IMR-90 (cell line): ENCODE data around the gene CYP17A1. TPM values are rescaled to one million over a fixed set of nuclear protein-coding genes. Genes with fewer than 3 reads are reported as not detected.

Source experiments
- ATAC-seq: fragments of 200-7000 bp; cut with Tn5 transposase; 2 replicates; pipeline ENCODE4 v1.9.1; 2020; ENCODE audit warnings: low read depth, mild to moderate bottlenecking, moderate library complexity
- BruUV-seq: library from RNA; stranded (reverse); fragments of 400-500 nt; replicated peaks from 2 replicates; lab custom pipeline; 2021; lab: Mats Ljungman, UMichigan
- CTCF ChIA-PET: fragments of 300-600 bp; formaldehyde crosslinking; extraction: SDS; loops from one replicate; lab custom pipeline; 2021; ENCODE audit warnings: antibody characterized with exemption; lab: Yijun Ruan, JAX
- POLR2A ChIA-PET: fragments of 300-600 bp; sonication (Branson Sonifier 250); formaldehyde crosslinking; loops from one replicate; lab custom pipeline; 2022; ENCODE audit warnings: antibody characterized with exemption; ENCODE audit not compliant: unreplicated experiment; lab: Charles Lee
- DNase-seq: peaks from one replicate; pipeline ENCODE4 v3.0.0; 2013
- H2AFZ ChIP-seq: replicated peaks from 2 replicates; pipeline ENCODE3; 2013; ENCODE audit warnings: low read length, mild to moderate bottlenecking; ENCODE audit not compliant: poor library complexity
- H2AK5ac ChIP-seq: 2 replicates; pipeline ENCODE4 v1.6.1; 2013; ENCODE audit warnings: low read depth, low read length, inconsistent platforms
- H2AK9ac ChIP-seq: replicated peaks from 2 replicates; pipeline ENCODE3; 2013; ENCODE audit warnings: mild to moderate bottlenecking, low read depth, low read length, moderate library complexity; ENCODE audit not compliant: poor library complexity
- H2BK120ac ChIP-seq: 2 replicates; pipeline ENCODE4 v1.6.1; 2013; ENCODE audit warnings: low read depth, low read length, inconsistent platforms
- H2BK15ac ChIP-seq: 3 replicates; pipeline ENCODE4 v1.6.1; 2013; ENCODE audit warnings: low read depth, low read length, inconsistent platforms
- H2BK20ac ChIP-seq: 2 replicates; pipeline ENCODE4 v1.6.1; 2013; ENCODE audit warnings: low read depth, mild to moderate bottlenecking, inconsistent platforms, low read length, moderate library complexity
- H2BK5ac ChIP-seq: 2 replicates; pipeline ENCODE4 v1.6.1; 2013; ENCODE audit warnings: mild to moderate bottlenecking, low read depth, low read length, inconsistent platforms; ENCODE audit not compliant: poor library complexity, severe bottlenecking
- H3K14ac ChIP-seq: replicated peaks from 2 replicates; pipeline ENCODE4 v1.6.1; 2013; ENCODE audit warnings: low read depth, low read length, inconsistent platforms
- H3K18ac ChIP-seq: 2 replicates; pipeline ENCODE4 v1.6.1; 2013; ENCODE audit warnings: low read depth, low read length, control low read depth
- H3K23ac ChIP-seq: 2 replicates; pipeline ENCODE4 v1.6.1; 2013; ENCODE audit warnings: low read depth, low read length, inconsistent platforms
- H3K27ac ChIP-seq: 2 replicates; pipeline ENCODE4 v1.5.1; 2013; ENCODE audit warnings: mild to moderate bottlenecking, control low read depth, low read length; ENCODE audit not compliant: insufficient read depth
- H3K27me3 ChIP-seq: 2 replicates; pipeline ENCODE4 v1.6.1; 2013; ENCODE audit warnings: low read length; ENCODE audit not compliant: control insufficient read depth, insufficient read depth
- H3K36me3 ChIP-seq: 2 replicates; pipeline ENCODE4 v1.6.1; 2013; ENCODE audit warnings: low read length, mixed read lengths; ENCODE audit not compliant: control insufficient read depth, insufficient read depth
- H3K4ac ChIP-seq: 2 replicates; pipeline ENCODE4 v1.6.1; 2013; ENCODE audit warnings: low read depth, low read length, inconsistent platforms
- H3K4me1 ChIP-seq: 2 replicates; pipeline ENCODE4 v1.6.1; 2013; ENCODE audit warnings: low read length, mixed read lengths; ENCODE audit not compliant: control insufficient read depth, insufficient read depth
- H3K4me2 ChIP-seq: 2 replicates; pipeline ENCODE4 v1.6.1; 2013; ENCODE audit warnings: low read depth, mild to moderate bottlenecking, control low read depth, low read length, moderate library complexity
- H3K4me3 ChIP-seq: 2 replicates; pipeline ENCODE4 v1.5.1; 2013; ENCODE audit warnings: low read depth, mild to moderate bottlenecking, control low read depth, low read length, moderate library complexity; ENCODE audit not compliant: insufficient read depth
- H3K56ac ChIP-seq: 2 replicates; pipeline ENCODE4 v1.6.1; 2013; ENCODE audit warnings: low read length, inconsistent platforms; ENCODE audit not compliant: insufficient read depth; ENCODE audit errors: extremely low read depth
- H3K79me1 ChIP-seq, 2 experiments: 2 replicates each; pipeline ENCODE4 v1.6.1; 2013; ENCODE audit warnings: low read length in 2 of 2, inconsistent platforms in 1 of 2, low read depth in 1 of 2
- H3K9ac ChIP-seq: 2 replicates; pipeline ENCODE4 v1.6.1; 2013; ENCODE audit warnings: low read depth, low read length, control low read depth
- H3K9me1 ChIP-seq: 2 replicates; pipeline ENCODE4 v1.6.1; 2013; ENCODE audit warnings: low read length, inconsistent platforms; ENCODE audit not compliant: insufficient read depth
- H3K9me3 ChIP-seq: 2 replicates; pipeline ENCODE4 v1.6.1; 2013; ENCODE audit warnings: low read length; ENCODE audit not compliant: control insufficient read depth, insufficient read depth
- H4K20me1 ChIP-seq: 2 replicates; pipeline ENCODE4 v1.6.1; 2013; ENCODE audit warnings: low read length, inconsistent platforms; ENCODE audit not compliant: insufficient read depth
- H4K5ac ChIP-seq: 2 replicates; pipeline ENCODE4 v1.6.1; 2013; ENCODE audit warnings: mild to moderate bottlenecking, low read depth, low read length, control low read depth
- H4K8ac ChIP-seq, 2 experiments: 2 replicates each; pipeline ENCODE4 v1.6.1; 2013; ENCODE audit warnings: low read depth in 2 of 2, low read length in 2 of 2, control low read depth in 1 of 2, inconsistent platforms in 1 of 2
- H4K91ac ChIP-seq: 2 replicates; pipeline ENCODE4 v1.6.1; 2013; ENCODE audit warnings: low read depth, low read length, inconsistent platforms; ENCODE audit not compliant: insufficient read depth
- BHLHE40 ChIP-seq: fragments of 150-350 bp; IDR thresholded peaks from 2 replicates; pipeline ENCODE4 v1.6.1; 2016; ENCODE audit warnings: mild to moderate bottlenecking, low read depth, low read length
- CEBPB ChIP-seq: IDR thresholded peaks from 2 replicates; pipeline ENCODE4 v1.6.1; 2012; ENCODE audit warnings: low read depth, low read length, improper control_type of control experiment
- CHD1 ChIP-seq: IDR thresholded peaks from 2 replicates; pipeline ENCODE4 v1.6.1; 2012; ENCODE audit warnings: low read depth, low read length, improper control_type of control experiment
- FOS ChIP-seq: fragments of 150-350 bp; IDR thresholded peaks from 2 replicates; pipeline ENCODE4 v1.6.1; 2016; ENCODE audit warnings: low read depth, low read length
- MAFK ChIP-seq: IDR thresholded peaks from 2 replicates; pipeline ENCODE4 v1.6.1; 2012; ENCODE audit warnings: low read depth, low read length, improper control_type of control experiment
- MAZ ChIP-seq: IDR thresholded peaks from 2 replicates; pipeline ENCODE4 v1.6.1; 2012; ENCODE audit warnings: low read depth, mild to moderate bottlenecking, low read length, improper control_type of control experiment, moderate library complexity, borderline replicate concordance
- MXI1 ChIP-seq: IDR thresholded peaks from 2 replicates; pipeline ENCODE4 v1.6.1; 2012; ENCODE audit warnings: low read depth, mild to moderate bottlenecking, low read length, moderate library complexity, borderline replicate concordance
- NFE2L2 ChIP-seq: fragments of 150-350 bp; IDR thresholded peaks from 2 replicates; pipeline ENCODE4 v1.6.1; 2016; ENCODE audit warnings: low read depth, mild to moderate bottlenecking, low read length
- POLR2A ChIP-seq: IDR thresholded peaks from 2 replicates; pipeline ENCODE4 v1.6.1; 2012; ENCODE audit warnings: mild to moderate bottlenecking, low read depth, low read length
- RAD21 ChIP-seq: IDR thresholded peaks from 2 replicates; pipeline ENCODE4 v1.6.1; 2012; ENCODE audit warnings: low read length, improper control_type of control experiment
- RCOR1 ChIP-seq: IDR thresholded peaks from 2 replicates; pipeline ENCODE4 v1.6.1; 2012; ENCODE audit warnings: mild to moderate bottlenecking, low read length, improper control_type of control experiment; ENCODE audit not compliant: insufficient replicate concordance
- RFX5 ChIP-seq: IDR thresholded peaks from 2 replicates; pipeline ENCODE4 v1.8.0; 2012; ENCODE audit warnings: low read depth, mild to moderate bottlenecking, low read length, moderate library complexity
- SMC3 ChIP-seq: fragments of 150-350 bp; IDR thresholded peaks from 2 replicates; pipeline ENCODE4 v1.6.1; 2016; ENCODE audit warnings: low read depth, mild to moderate bottlenecking, antibody characterized with exemption, low read length, moderate library complexity
- WGBS, 2 experiments: methylation state at CpG; one replicate each; pipeline versions ENCODE4 v1.1.5 to v1.1.7; 2013; ENCODE audit warnings: missing lambda C conversion rate in 2 of 2; ENCODE audit not compliant: insufficient read length in 1 of 2; ENCODE audit errors: extremely low coverage in 2 of 2; 5-methylcytosine and 5-hydroxymethylcytosine counted together
- dilution Hi-C: fragments of 300-500 bp; cut with HindIII; formaldehyde crosslinking; loops from one replicate; pipeline ENCODE4 v1.14.3; 2018; ENCODE audit warnings: low sequenced_read_pairs; ENCODE audit not compliant: unreplicated experiment
- in situ Hi-C: fragments of 300-500 bp; cut with MboI; formaldehyde crosslinking; loops from 3 replicates; pipeline ENCODE4 v1.14.3; 2019; ENCODE audit warnings: low sequenced_read_pairs, inconsistent platforms, mixed read lengths
- intact Hi-C: fragments of 100-400 bp; cut with micrococcal nuclease; formaldehyde crosslinking; loops from 2 replicates; pipeline ENCODE4 v1.10.0; 2022
- polyA plus RNA-seq, 3 experiments: library from polyadenylated mRNA; depleted of rRNA; stranded (reverse); fragments of >200 nt; gene quantifications; 2 replicates each; pipeline ENCODE4 v1.2.3, GENCODE V29; 2012; ENCODE audit warnings: low replicate concordance in 1 of 3
- total RNA-seq: library from RNA; depleted of rRNA; stranded (reverse); fragments of >200 nt; gene quantifications from 2 replicates; pipeline ENCODE4 v1.2.3, GENCODE V29; 2012
- TF ChIP-seq, protein P1 (sequence below): fragments of 150-350 bp; IDR thresholded peaks from 2 replicates; pipeline ENCODE4 v1.6.1; 2016; ENCODE audit warnings: low read depth, mild to moderate bottlenecking, low read length, moderate library complexity, borderline replicate concordance
- TF ChIP-seq, protein P2 (sequence below): fragments of 150-350 bp; IDR thresholded peaks from 2 replicates; pipeline ENCODE4 v1.6.1; 2017; ENCODE audit warnings: mild to moderate bottlenecking, antibody characterized with exemption, low read length, low read depth
- TF ChIP-seq, protein P3 (sequence below): conservative IDR thresholded peaks from 2 replicates; pipeline ENCODE4 v1.5.1; 2012; ENCODE audit warnings: mild to moderate bottlenecking, low read depth, low read length, improper control_type of control experiment

The CYP17A1 gene
- total and polyA plus RNA-seq, 2 of the 4 experiments (the other 2 are of a cell fraction) = not detected

DNA sequence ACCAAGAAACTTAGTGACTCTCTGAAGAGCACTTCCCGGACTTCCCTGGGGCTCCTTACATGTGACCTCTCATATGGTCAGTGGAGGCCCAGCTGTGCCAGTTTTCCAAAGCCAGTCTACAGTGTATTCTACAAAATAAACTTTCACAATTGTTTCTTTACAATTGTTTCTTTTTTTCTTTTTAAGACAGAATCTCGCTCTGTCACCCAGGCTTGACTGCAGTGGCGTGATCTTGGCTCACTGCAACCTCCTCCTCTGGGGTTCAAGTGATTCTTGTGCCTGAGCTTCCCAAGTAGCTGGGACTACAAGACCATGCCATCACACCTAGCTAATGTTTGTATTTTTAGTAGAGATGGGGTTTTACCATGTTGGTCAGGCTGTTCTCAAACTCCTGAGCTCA lies 25.9 kb downstream of the CYP17A1 start:
- no peak overlapping the region for H4K5ac ChIP-seq
- DNase-seq = no peak
- H3K4me2 ChIP-seq = no peak overlapping the region
- H3K27ac ChIP-seq = no peak overlapping the region
- no peak overlapping the region for H4K91ac ChIP-seq
- H2AK5ac ChIP-seq = no peak overlapping the region
- H3K4me3 ChIP-seq = no peak overlapping the region
- BruUV-seq = no TSS peak
- H3K27me3 ChIP-seq = no peaks in the 10 kb centered on the region
- no peak overlapping the region for H2BK120ac ChIP-seq
- H3K9me1 ChIP-seq = peaks cover 22% of the 10 kb centered on the region
- ChIA-PET CTCF (no interaction called here), POLR2A (no interaction called here)
- H3K14ac ChIP-seq = no peak overlapping the region
- H3K36me3 ChIP-seq = peaks cover 45% of the 10 kb centered on the region
- H2BK5ac ChIP-seq = no peak overlapping the region
- dilution Hi-C loops (no loop called here), intact Hi-C loops (no loop called here), in situ Hi-C loops (no loop called here)
- no peak overlapping the region for H3K56ac ChIP-seq
- no peak overlapping the region for H3K23ac ChIP-seq
- no peak for TF ChIP-seq RCOR1
- TF ChIP-seq POLR2A = no peak
- TF ChIP-seq CEBPB = no peak
- no peak for TF ChIP-seq RAD21
- no peak for TF ChIP-seq MXI1
- TF ChIP-seq MAZ = no peak
- TF ChIP-seq RFX5 = no peak
- TF ChIP-seq NFE2L2 = no peak
- TF ChIP-seq FOS = no peak
- no peak for TF ChIP-seq CHD1
- TF ChIP-seq BHLHE40 = no peak
- TF ChIP-seq, protein P1, sequence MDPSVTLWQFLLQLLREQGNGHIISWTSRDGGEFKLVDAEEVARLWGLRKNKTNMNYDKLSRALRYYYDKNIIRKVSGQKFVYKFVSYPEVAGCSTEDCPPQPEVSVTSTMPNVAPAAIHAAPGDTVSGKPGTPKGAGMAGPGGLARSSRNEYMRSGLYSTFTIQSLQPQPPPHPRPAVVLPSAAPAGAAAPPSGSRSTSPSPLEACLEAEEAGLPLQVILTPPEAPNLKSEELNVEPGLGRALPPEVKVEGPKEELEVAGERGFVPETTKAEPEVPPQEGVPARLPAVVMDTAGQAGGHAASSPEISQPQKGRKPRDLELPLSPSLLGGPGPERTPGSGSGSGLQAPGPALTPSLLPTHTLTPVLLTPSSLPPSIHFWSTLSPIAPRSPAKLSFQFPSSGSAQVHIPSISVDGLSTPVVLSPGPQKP = no peak
- TF ChIP-seq MAFK = no peak
- TF ChIP-seq, protein P2, sequence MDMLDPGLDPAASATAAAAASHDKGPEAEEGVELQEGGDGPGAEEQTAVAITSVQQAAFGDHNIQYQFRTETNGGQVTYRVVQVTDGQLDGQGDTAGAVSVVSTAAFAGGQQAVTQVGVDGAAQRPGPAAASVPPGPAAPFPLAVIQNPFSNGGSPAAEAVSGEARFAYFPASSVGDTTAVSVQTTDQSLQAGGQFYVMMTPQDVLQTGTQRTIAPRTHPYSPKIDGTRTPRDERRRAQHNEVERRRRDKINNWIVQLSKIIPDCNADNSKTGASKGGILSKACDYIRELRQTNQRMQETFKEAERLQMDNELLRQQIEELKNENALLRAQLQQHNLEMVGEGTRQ = no peak
- TF ChIP-seq, protein P3, sequence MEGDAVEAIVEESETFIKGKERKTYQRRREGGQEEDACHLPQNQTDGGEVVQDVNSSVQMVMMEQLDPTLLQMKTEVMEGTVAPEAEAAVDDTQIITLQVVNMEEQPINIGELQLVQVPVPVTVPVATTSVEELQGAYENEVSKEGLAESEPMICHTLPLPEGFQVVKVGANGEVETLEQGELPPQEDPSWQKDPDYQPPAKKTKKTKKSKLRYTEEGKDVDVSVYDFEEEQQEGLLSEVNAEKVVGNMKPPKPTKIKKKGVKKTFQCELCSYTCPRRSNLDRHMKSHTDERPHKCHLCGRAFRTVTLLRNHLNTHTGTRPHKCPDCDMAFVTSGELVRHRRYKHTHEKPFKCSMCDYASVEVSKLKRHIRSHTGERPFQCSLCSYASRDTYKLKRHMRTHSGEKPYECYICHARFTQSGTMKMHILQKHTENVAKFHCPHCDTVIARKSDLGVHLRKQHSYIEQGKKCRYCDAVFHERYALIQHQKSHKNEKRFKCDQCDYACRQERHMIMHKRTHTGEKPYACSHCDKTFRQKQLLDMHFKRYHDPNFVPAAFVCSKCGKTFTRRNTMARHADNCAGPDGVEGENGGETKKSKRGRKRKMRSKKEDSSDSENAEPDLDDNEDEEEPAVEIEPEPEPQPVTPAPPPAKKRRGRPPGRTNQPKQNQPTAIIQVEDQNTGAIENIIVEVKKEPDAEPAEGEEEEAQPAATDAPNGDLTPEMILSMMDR = no peak
- TF ChIP-seq SMC3 = no peak
- ATAC-seq = no peak
- H2BK15ac ChIP-seq = no peak overlapping the region
- H3K4me1 ChIP-seq = peaks cover 24% of the 10 kb centered on the region
- 100% methylated on average over 1 of the region's 3 CpGs; no CpG with 5 or more reads in 1 of the 2 experiments for WGBS, 2 experiments
- no peak overlapping the region for H2AK9ac ChIP-seq
- H2AFZ ChIP-seq = no peak overlapping the region
- H3K4ac ChIP-seq = no peak overlapping the region
- H3K79me1 ChIP-seq = peaks cover 11 to 31% of the 10 kb centered on the region in 2 experiments
- H4K8ac ChIP-seq = no peak overlapping the region
- no peaks in the 10 kb centered on the region; the same call in 1 of the 2 replicates for H4K20me1 ChIP-seq
- H3K18ac ChIP-seq = no peak overlapping the region
- no peak overlapping the region for H3K9ac ChIP-seq
- no peaks in the 10 kb centered on the region for H3K9me3 ChIP-seq
- no peak overlapping the region for H2BK20ac ChIP-seq
